Loucy (cell line): ENCODE data around the gene ZDHHC21.

Source experiments
- H2AFZ ChIP-seq: fragments of 200-600 bp; sonication (generic); 2 replicates; pipeline ENCODE4 v1.6.0; 2016; ENCODE audit warnings: antibody characterized with exemption, mild to moderate bottlenecking, low read length, moderate library complexity
- H3F3A ChIP-seq: fragments of 200-600 bp; 2 replicates; pipeline ENCODE4 v1.6.0; 2016; ENCODE audit warnings: antibody characterized with exemption, low read depth, mild to moderate bottlenecking
- H3K27me3 ChIP-seq: fragments of 200-600 bp; sonication (generic); 2 replicates; pipeline ENCODE4 v1.6.1; 2014; ENCODE audit warnings: low read length, mild to moderate bottlenecking; ENCODE audit not compliant: insufficient read depth, poor library complexity, severe bottlenecking
- H3K36me3 ChIP-seq: fragments of 200-600 bp; sonication (generic); 2 replicates; pipeline ENCODE4 v1.6.1; 2016; ENCODE audit warnings: low read length; ENCODE audit not compliant: insufficient read depth
- H3K4me1 ChIP-seq: fragments of 200-600 bp; sonication (generic); 2 replicates; pipeline ENCODE4 v1.5.1; 2014; ENCODE audit warnings: low read length, mild to moderate bottlenecking; ENCODE audit not compliant: insufficient read depth, poor library complexity, severe bottlenecking
- H3K4me2 ChIP-seq: fragments of 200-600 bp; sonication (generic); 2 replicates; pipeline ENCODE4 v1.6.0; 2014; ENCODE audit warnings: antibody characterized with exemption, low read length, low read depth, mild to moderate bottlenecking; ENCODE audit not compliant: poor library complexity, severe bottlenecking
- H3K4me3 ChIP-seq: fragments of 200-600 bp; sonication (generic); 2 replicates; pipeline ENCODE4 v1.5.1; 2014; ENCODE audit warnings: low read length, mild to moderate bottlenecking, mixed read lengths; ENCODE audit not compliant: poor library complexity, severe bottlenecking
- H3K79me2 ChIP-seq: fragments of 200-600 bp; sonication (generic); 2 replicates; pipeline ENCODE4 v1.6.1; 2014; ENCODE audit warnings: low read length; ENCODE audit not compliant: insufficient read depth
- H3K9ac ChIP-seq: fragments of 200-600 bp; sonication (generic); 2 replicates; pipeline ENCODE4 v1.6.0; 2014; ENCODE audit warnings: mild to moderate bottlenecking, low read depth, low read length, moderate library complexity; ENCODE audit not compliant: poor library complexity, severe bottlenecking
- H3K9me2 ChIP-seq: fragments of 200-600 bp; sonication (generic); replicated peaks from 2 replicates; pipeline ENCODE4 v1.6.1; 2016; ENCODE audit warnings: low read depth, low read length, mixed read lengths
- H3K9me3 ChIP-seq: fragments of 200-600 bp; sonication (generic); 2 replicates; pipeline ENCODE4 v1.6.1; 2014; ENCODE audit warnings: mild to moderate bottlenecking, antibody characterized with exemption, low read length, low read depth; ENCODE audit not compliant: insufficient read depth
- H4K20me1 ChIP-seq: fragments of 200-600 bp; sonication (generic); 2 replicates; pipeline ENCODE4 v1.6.0; 2014; ENCODE audit warnings: antibody characterized with exemption, low read length, mild to moderate bottlenecking; ENCODE audit not compliant: insufficient read depth, poor library complexity, severe bottlenecking
- CTCF ChIP-seq: fragments of 200-600 bp; sonication (generic); conservative IDR thresholded peaks from 2 replicates; pipeline ENCODE4 v1.5.1; 2014; ENCODE audit warnings: mild to moderate bottlenecking, antibody characterized with exemption, low read length
- EZH2phosphoT487 ChIP-seq: fragments of 200-600 bp; IDR thresholded peaks from 2 replicates; pipeline ENCODE4 v1.6.1; 2018; ENCODE audit warnings: antibody characterized with exemption, mild to moderate bottlenecking, moderate library complexity, borderline replicate concordance

Gene ZDHHC21

GRCh38 chr9:14650596-14650995 lies 42.6 kb downstream of the ZDHHC21 start:
- no peaks in the 10 kb centered on the region for H3K4me1 ChIP-seq
- peaks cover 12% of the 10 kb centered on the region; the same call in 1 of the 2 replicates for H3K9me3 ChIP-seq

GRCh38 chr9:14645648-14646047 lies 47.6 kb downstream of the ZDHHC21 start:
- H3K4me1 ChIP-seq = no peaks in the 10 kb centered on the region
- no peak overlapping the region for H3K4me2 ChIP-seq
- TF ChIP-seq CTCF = no peak
- TF ChIP-seq EZH2phosphoT487 = no peak

More at GRCh38 chr9:14650596-14650995, 42.6 kb downstream of the ZDHHC21 start:
- no peaks in the 10 kb centered on the region for H3F3A ChIP-seq
- H3K27me3 ChIP-seq = peaks cover 5% of the 10 kb centered on the region
- no peak overlapping the region for H3K4me3 ChIP-seq
- H3K9me2 ChIP-seq = no peaks in the 10 kb centered on the region
- no peak overlapping the region for H3K9ac ChIP-seq
- H3K36me3 ChIP-seq = peaks cover 15% of the 10 kb centered on the region; the same call in 1 of the 2 replicates
- H4K20me1 ChIP-seq = no peaks in the 10 kb centered on the region
- no peak overlapping the region for H3K4me2 ChIP-seq
- no peak overlapping the region for H2AFZ ChIP-seq
- no peak for TF ChIP-seq EZH2phosphoT487
- no peak for TF ChIP-seq CTCF
- H3K79me2 ChIP-seq = no peaks in the 10 kb centered on the region

GRCh38 chr9:14640967-14641366 lies 52.3 kb downstream of the ZDHHC21 start:
- Histone ChIP-seq H2AFZ (no peak overlapping the region), H3K79me2 (no peaks in the 10 kb centered on the region), H4K20me1 (no peaks in the 10 kb centered on the region), H3F3A (no peaks in the 10 kb centered on the region), H3K9me2 (no peaks in the 10 kb centered on the region), H3K9me3 (no peaks in the 10 kb centered on the region), H3K4me2 (no peak overlapping the region), H3K9ac (no peak overlapping the region), H3K4me1 (no peaks in the 10 kb centered on the region), H3K4me3 (no peak overlapping the region), H3K27me3 (no peaks in the 10 kb centered on the region), H3K36me3 (no peaks in the 10 kb centered on the region)
- TF ChIP-seq EZH2phosphoT487 = no peak
- TF ChIP-seq CTCF = no peak

More at GRCh38 chr9:14645648-14646047, 47.6 kb downstream of the ZDHHC21 start:
- no peaks in the 10 kb centered on the region for H3K36me3 ChIP-seq
- no peak overlapping the region for H3K9ac ChIP-seq
- H3K9me3 ChIP-seq = no peaks in the 10 kb centered on the region
- no peaks in the 10 kb centered on the region for H3K9me2 ChIP-seq
- H3K27me3 ChIP-seq = no peaks in the 10 kb centered on the region
- H3K4me3 ChIP-seq = no peak overlapping the region
- no peaks in the 10 kb centered on the region for H3F3A ChIP-seq
- no peaks in the 10 kb centered on the region for H3K79me2 ChIP-seq
- no peak overlapping the region for H2AFZ ChIP-seq
- H4K20me1 ChIP-seq = no peaks in the 10 kb centered on the region
